Stimulated activated CD4-positive, alpha-beta T cell treated with anti-CD3 and anti-CD28 coated beads, Interleukin-4, amount 100 ng/mL, for 24 hours (primary cell): Measurements from ENCODE around the gene OSBPL8.

Source experiments
- DNase-seq: peaks from one replicate; pipeline ENCODE4 v3.0.0-alpha.2; 2020

Gene OSBPL8

DNA sequence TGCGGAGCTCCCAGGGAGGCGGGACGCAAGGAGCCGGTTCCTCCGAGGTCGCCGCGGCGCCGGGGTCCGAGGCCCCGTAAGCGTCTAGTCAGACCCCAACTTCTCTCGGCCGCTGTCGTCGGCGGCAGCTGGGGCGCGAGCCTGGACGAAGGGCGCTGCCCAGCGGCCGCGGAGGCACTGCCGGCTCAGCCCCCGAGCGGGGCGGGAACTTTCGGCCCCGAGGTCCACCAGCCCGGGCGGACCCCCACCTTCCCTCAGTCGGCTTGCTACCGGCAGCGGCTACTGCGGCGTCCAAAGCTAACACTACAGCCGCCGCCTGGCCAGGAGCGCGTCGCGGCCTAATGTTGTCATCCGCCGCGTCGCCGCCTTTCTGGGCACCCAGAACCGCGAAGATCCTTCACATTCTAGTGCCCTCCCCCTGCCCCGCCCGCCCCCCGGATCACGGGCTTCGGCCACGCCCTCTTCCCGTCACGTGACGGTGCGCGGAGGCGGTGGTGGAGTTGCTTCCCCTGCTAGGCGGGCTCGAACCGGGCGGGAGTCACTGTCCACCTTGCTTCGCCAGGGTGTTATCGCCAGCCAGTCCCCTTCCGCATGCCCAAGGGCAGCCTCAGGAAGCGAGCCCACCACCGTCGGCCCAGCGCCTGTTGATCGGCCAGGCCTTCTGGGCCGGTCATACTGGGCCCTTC is at the start of gene OSBPL8:
Gene OSBPL8, minus strand, starts transcription at position 372 of the 686 bp plus-strand sequence. CDS start 72,220 bp downstream, outside the sequence.
- DNase-seq = peak; percentile 96

GRCh38 chr12:76608070-76608469 is 48.5 kb upstream of the OSBPL8 start:
- DNase-seq = no peak

DNA sequence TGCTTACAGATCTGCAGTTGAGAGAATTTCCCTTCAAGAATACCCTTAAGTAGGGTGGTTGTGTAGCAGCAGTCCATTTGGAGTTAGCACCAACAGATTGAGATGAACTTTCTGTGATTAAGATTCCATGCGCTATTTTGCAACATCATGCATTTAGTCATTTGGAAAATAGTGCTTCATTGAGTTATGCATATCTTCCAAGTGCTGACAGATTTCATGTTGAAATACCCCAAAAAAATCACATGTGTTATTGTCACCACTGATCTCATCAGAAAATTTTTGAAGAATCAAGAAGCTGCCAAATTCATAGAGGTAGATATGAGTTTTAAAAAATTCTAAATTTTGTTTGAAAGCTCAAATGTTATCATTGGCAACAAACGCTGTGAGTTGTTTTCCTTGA is 35.5 kb upstream of the OSBPL8 start:
- DNase-seq = no peak

GRCh38 chr12:76591476-76591875 is 31.9 kb upstream of the OSBPL8 start:
- no peak for DNase-seq

- no peak for DNase-seq
Observed at GRCh38 chr12:76590131-76590530, 30.6 kb upstream of the OSBPL8 start.

DNA sequence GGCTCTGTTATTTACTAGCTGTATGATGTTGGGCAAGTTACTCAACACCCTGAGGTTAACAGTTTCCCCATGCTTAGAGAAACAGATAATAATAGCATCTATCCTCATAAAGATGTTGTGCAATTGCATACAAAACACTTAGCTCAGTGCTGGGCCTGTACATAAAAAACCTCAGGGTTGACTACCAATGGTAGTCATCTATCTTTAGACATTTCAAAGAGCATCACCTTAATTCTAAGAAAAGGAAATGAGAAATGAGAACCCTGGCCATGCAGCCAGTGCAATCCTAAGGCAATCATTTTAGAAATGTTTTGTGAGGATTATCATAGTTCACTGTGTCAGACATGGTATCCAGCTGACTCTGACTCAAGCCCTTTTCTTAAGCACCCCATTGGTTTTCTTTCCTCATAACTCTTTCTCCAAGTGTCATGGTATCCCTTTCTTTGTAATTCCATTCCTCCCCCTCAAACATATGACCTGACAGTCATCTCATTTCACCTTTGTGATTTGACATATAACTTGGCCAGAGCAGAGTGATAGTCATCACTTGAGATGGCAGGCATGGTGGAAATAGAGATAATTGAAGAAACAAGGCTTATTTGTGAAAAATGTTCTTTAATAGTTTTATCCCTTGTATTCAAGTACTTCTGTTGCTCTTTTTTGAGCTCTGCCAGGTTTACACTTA is 29.5 kb upstream of the OSBPL8 start:
- DNase-seq = no peak

GRCh38 chr12:76587428-76588178 is 28.0 kb upstream of the OSBPL8 start:
- no peak for DNase-seq

GRCh38 chr12:76586764-76587395 is 27.3 kb upstream of the OSBPL8 start:
- DNase-seq = peak; percentile 46

DNA sequence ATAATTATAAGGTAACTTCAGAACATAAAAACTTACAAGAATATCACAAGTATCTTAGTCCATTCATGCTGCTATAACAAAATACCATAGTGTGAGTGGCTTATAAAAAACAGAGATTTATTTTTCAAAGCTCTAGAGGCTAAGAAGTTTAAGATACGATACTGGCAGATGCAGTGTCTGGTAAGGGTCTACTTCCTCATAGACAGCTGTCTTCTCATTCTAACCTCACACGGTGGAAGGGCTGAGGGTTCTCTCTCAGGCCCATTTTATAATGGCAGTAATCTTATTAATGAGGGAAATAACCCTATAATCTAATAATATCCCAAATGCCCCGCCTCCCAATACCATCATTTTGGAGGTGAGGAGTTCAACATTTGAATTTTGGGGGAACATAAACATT is 23.7 kb upstream of the OSBPL8 start:
- DNase-seq = no peak

GRCh38 chr12:76573840-76574373 is 14.3 kb upstream of the OSBPL8 start:
- DNase-seq = no peak

- DNase-seq = no peak
Observed at GRCh38 chr12:76571256-76571655, 11.7 kb upstream of the OSBPL8 start.

GRCh38 chr12:76569685-76570604 is 10.4 kb upstream of the OSBPL8 start:
- DNase-seq = no peak

DNA sequence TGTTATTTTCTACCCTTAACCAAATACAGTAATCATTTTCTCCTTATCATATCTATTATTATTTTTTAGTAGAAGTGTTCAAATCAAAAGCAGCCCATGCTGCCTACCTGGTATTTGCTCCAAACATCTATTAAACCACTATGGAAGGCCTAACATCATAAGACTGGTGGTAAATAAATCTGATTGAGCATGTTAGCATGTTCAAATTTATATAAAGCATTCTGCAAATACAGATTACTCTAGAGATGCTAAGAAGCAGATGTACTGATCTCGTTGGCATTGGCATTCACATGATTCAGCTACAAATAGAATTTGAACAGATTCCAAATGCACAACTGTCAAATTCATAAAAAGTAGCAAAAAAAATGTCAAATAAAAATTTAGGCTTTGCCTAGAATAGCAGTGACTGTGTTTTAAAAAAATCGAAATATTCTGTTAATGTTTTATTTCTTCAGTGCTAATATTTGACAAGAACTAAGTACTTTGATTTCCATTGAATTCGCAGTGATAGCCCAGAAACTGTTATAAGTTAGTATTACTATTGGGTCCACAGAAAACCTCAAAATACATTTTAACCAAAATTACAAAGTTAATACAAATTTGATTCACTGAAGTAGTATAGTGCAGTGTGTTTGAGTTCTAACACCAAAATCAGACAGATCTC is 9.4 kb upstream of the OSBPL8 start:
- no peak for DNase-seq

- no peak for DNase-seq
Observed at GRCh38 chr12:76568130-76568529, 8.6 kb upstream of the OSBPL8 start.

GRCh38 chr12:76563061-76563460 is 3.5 kb upstream of the OSBPL8 start:
- no peak for DNase-seq

GRCh38 chr12:76562130-76562529 is 2.6 kb upstream of the OSBPL8 start:
- DNase-seq = no peak

DNA sequence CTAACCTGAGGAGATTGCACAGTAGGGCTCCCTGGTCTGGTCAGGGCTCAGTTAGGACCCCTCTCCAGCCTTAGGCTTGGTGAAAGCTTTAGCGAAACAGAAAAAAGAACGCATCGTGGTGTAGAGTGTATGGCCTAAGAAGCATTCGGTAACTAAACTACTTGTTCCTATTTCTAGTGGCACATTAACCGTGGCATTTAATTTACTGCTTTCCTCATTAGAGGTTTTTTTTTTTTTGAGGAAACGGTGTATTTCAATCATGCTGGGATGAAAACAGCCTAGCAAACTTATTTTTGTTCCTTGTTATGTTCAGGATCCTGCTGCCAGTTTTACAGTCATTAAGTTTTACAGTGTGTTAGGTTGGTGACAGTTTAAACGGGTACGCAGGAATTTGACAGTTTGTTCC is 518 bp upstream of the OSBPL8 start:
- DNase-seq = no peak

DNA sequence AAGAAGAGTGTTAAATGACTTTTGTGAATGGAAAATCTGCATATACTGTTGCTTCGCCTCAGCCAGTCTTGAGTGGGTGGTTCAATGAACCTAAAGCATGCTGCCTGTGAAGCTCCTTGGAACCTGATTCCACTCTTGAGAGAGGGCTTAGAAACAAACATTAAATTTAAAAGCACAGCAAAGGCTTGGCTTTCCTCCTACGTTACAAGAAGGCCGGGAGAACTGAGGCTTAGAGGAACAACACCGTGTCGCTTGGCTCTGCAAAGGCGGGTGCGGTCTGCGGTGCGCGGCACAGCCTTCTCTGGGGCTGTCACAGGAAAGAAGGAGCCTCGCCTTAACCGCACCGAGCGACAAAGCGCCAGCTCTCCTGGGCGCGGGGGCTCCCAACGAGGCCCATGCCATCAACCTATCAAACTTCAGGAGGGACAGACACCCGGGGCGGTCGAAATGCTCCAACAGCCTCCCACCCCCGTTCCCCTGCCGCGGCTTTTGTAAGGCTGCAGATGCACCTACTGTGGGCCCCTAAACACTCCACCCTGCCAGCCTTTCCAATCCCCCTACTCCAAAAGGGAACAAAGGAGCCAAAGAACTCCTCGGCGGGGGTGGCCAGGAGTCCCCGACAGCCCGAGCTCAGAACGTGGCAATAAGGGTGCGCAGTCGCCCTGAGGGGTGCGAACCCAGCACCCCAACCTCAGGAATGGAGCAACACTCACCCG is 729 bp downstream of the OSBPL8 start:
- DNase-seq = peak; percentile 82

DNA sequence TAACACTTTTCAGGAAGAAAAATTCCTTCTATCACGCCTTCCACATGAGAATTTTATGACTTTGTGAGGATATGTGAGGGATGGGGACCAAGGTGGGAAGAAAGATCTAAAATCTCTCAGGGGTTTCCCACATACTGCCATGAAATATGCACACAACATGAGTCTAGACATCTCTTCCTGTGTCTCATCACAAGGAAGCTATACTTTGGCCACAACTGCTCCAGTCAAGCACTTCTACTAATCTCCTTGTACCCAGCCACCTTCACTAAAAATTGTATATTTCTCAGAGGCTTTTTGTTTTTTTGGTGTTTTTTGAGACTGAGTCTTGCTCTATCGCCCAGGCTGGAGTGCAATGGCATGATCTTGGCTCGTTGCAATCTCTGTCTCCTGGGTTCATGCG is 3.2 kb downstream of the OSBPL8 start:
- DNase-seq = no peak

DNA sequence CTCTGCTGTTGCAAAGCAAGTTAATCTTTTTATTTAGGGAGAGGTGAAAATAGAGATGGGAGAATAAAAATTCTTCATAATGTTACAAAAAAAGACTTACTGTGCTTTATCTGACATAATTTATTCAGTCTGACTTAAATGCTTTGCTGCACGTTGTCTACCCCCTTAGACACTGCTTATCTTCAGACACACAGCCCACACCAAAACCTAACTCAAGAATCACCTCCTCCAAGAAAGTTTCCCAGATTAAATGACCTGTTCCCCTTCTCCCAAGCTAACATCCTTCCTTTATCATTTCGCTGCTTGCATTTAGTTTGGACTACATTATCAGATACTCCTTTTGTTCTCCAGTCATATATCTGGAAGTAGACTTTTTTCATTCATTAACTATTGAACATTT is 3.8 kb downstream of the OSBPL8 start:
- DNase-seq = no peak
